ENCODE data around the gene COA7.
"Not testable (repeated sequence)": the region's sequence is repeated elsewhere in the genome, so short reads cannot be mapped to it uniquely, and the experiment has no call there.

COA7 gene

DNA sequence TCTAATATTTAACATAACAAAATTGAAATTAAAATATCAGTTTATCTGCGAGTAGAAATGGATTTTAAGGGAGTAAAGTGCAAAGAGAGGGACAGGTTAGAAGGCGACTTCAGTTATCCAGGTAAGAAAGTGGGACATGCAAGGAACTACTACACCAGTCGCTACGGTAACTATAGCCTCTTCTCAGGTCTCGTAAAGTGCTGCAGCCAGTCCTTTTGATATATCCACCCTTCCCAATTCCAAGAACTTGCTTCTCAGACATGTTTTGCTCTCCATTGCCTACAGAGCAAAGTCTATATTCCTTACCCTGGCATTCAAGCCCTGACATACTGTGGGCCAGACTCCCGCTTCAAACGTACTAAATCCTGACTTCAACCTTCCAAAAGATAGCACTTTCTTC lies 2.5 kb downstream of the COA7 start:
- no peaks in the 10 kb centered on the region for H3K9me3 ChIP-seq (ENCODE audit: control insufficient read depth, low read length)
- H3K9ac ChIP-seq (ENCODE audit: low read length): no peak overlapping the region
- H3K27me3 ChIP-seq (replicated peaks; ENCODE audit: control insufficient read depth, insufficient read depth, low read length): no peaks in the 10 kb centered on the region
- peaks cover 21% of the 10 kb centered on the region for H3K36me3 ChIP-seq (ENCODE audit: control insufficient read depth, insufficient read depth, low read length, severe bottlenecking)
- H3K4me3 ChIP-seq (ENCODE audit: low read length): no peak overlapping the region
- H3K4me1 ChIP-seq (ENCODE audit: control insufficient read depth, insufficient read depth, low read length): peaks cover 16% of the 10 kb centered on the region
- no peak for DNase-seq (ENCODE audit: low read depth)

DNA sequence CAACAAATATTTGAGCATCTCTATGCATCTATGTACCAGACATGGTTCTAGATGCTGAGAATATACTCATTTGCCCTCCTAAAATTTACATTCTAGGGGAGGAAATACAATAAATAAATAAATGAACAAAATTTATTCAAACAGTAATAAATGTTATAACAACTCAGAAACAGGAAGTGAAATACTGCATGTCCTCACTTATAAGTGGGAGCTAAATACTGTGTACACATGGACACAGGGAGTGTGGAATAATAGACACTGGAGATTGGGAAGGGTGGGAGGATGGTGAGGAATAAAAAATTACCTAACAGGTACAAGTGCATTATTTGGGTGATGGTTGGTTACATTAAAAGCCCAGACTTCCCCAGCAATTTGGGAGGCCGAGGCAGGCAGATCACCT lies 4.3 kb downstream of the COA7 start:
- peaks cover 33% of the 10 kb centered on the region for H3K36me3 ChIP-seq (ENCODE audit: control insufficient read depth, insufficient read depth, low read length, severe bottlenecking)
- H3K27me3 ChIP-seq (replicated peaks; ENCODE audit: control insufficient read depth, insufficient read depth, low read length): no peaks in the 10 kb centered on the region
- DNase-seq (ENCODE audit: low read depth): no peak
- no peaks in the 10 kb centered on the region for H3K9me3 ChIP-seq (ENCODE audit: control insufficient read depth, low read length)
- H3K4me3 ChIP-seq (ENCODE audit: low read length): no peak overlapping the region
- H3K9ac ChIP-seq (ENCODE audit: low read length): no peak overlapping the region
- H3K4me1 ChIP-seq (ENCODE audit: control insufficient read depth, insufficient read depth, low read length): peaks cover 10% of the 10 kb centered on the region

DNA sequence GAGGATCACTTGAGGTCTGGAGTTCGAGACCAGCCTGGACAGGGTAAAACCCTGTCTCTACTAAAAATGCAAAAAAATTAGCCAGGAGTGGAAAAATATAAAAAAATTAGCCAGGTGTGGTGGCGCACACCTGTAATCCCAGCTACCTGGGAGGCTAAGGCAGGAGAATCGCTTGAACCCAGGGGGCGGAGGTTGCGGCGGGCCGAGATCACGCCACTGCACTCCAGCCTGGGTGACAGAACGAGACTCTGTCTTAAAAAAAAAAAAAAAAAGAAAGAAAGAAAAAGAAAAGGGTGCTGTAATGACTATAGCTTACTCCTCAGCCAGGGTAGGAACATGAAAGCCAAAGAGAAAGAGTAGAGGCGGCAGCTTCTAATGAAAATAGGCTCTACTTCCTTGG lies 4.8 kb downstream of the COA7 start:
- H3K27me3 ChIP-seq (replicated peaks; ENCODE audit: control insufficient read depth, insufficient read depth, low read length); DNase-seq (ENCODE audit: low read depth); H3K9me3 ChIP-seq (ENCODE audit: control insufficient read depth, low read length); H3K9ac ChIP-seq (ENCODE audit: low read length); H3K4me1 ChIP-seq (ENCODE audit: control insufficient read depth, insufficient read depth, low read length); H3K4me3 ChIP-seq (ENCODE audit: low read length): not testable (repeated sequence)
- H3K36me3 ChIP-seq (ENCODE audit: control insufficient read depth, insufficient read depth, low read length, severe bottlenecking): peaks cover 38% of the 10 kb centered on the region

DNA sequence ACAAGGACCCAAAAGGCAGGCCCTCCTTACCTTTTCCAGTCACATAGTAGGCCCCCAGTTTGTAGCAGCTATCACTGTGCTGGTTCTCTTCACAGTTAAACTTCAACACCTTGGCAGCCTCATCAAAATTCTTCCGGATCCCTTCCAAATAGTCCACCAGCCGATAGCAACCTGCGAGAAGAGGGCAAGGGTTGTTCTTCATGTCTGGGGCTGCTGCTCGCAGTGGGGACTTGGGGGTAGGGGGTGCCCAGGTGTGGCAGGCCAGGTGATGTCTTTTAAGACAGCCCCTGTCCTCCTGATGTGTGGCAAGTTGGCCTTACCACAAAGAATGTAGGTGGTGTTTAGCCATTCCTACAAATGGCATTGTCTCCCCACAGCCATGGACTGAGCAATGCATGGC lies 5.5 kb downstream of the COA7 start:
- peaks cover 44% of the 10 kb centered on the region for H3K36me3 ChIP-seq (ENCODE audit: control insufficient read depth, insufficient read depth, low read length, severe bottlenecking)
- H3K4me3 ChIP-seq (ENCODE audit: low read length): no peak overlapping the region
- H3K9me3 ChIP-seq (ENCODE audit: control insufficient read depth, low read length): no peaks in the 10 kb centered on the region
- no peak for DNase-seq (ENCODE audit: low read depth)
- no peak overlapping the region for H3K9ac ChIP-seq (ENCODE audit: low read length)
- H3K4me1 ChIP-seq (ENCODE audit: control insufficient read depth, insufficient read depth, low read length): peaks cover 5% of the 10 kb centered on the region
- H3K27me3 ChIP-seq (replicated peaks; ENCODE audit: control insufficient read depth, insufficient read depth, low read length): no peaks in the 10 kb centered on the region

DNA sequence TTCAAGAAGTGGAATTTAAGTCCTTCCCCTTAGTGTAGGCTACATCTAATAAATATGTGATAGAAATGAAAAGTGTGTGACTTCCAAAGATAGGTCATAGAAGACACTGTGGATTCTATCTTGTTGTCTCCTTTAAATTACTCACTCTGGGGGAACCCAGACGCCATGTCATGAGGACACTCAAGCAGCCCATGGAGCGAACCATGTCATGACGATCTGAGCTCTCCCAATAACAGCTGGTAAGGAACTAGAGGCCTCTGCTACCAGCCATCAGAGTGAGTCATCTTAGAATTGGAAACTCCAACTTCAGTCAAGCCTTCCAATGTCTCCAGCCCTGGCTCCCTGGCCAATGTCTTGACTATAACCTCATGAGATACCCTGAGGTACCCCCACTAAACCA lies 6.3 kb downstream of the COA7 start:
- H3K9ac ChIP-seq (ENCODE audit: low read length): no peak overlapping the region
- H3K4me3 ChIP-seq (ENCODE audit: low read length): no peak overlapping the region
- H3K4me1 ChIP-seq (ENCODE audit: control insufficient read depth, insufficient read depth, low read length): no peaks in the 10 kb centered on the region
- no peaks in the 10 kb centered on the region for H3K9me3 ChIP-seq (ENCODE audit: control insufficient read depth, low read length)
- H3K27me3 ChIP-seq (replicated peaks; ENCODE audit: control insufficient read depth, insufficient read depth, low read length): no peaks in the 10 kb centered on the region
- DNase-seq (ENCODE audit: low read depth): no peak
- H3K36me3 ChIP-seq (ENCODE audit: control insufficient read depth, insufficient read depth, low read length, severe bottlenecking): peaks cover 53% of the 10 kb centered on the region

DNA sequence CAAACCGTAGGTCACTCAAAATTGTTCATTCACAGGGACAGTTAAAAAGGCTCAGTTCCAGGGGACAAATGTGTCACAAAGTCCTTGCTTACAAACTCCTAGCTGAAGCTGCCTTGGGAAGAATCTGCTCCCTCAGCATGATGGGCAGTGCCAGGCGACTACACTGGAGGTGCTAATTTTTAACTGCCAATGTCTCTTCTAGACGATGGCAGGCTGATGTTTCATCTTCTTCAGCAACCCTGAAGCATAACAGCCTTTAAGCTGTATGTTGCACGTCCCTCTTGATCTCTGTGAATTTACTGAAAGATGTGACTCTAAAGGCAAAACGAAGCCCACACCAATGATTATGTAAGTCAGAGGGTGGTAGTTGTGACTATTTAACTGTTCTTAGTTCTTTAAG lies 11.3 kb downstream of the COA7 start:
- H3K9me3 ChIP-seq (ENCODE audit: control insufficient read depth, low read length): no peaks in the 10 kb centered on the region
- H3K9ac ChIP-seq (ENCODE audit: low read length): no peak overlapping the region
- no peak for DNase-seq (ENCODE audit: low read depth)
- peaks cover 56% of the 10 kb centered on the region for H3K36me3 ChIP-seq (ENCODE audit: control insufficient read depth, insufficient read depth, low read length, severe bottlenecking)
- no peaks in the 10 kb centered on the region for H3K27me3 ChIP-seq (replicated peaks; ENCODE audit: control insufficient read depth, insufficient read depth, low read length)
- no peak overlapping the region for H3K4me3 ChIP-seq (ENCODE audit: low read length)
- H3K4me1 ChIP-seq (ENCODE audit: control insufficient read depth, insufficient read depth, low read length): no peaks in the 10 kb centered on the region

DNA sequence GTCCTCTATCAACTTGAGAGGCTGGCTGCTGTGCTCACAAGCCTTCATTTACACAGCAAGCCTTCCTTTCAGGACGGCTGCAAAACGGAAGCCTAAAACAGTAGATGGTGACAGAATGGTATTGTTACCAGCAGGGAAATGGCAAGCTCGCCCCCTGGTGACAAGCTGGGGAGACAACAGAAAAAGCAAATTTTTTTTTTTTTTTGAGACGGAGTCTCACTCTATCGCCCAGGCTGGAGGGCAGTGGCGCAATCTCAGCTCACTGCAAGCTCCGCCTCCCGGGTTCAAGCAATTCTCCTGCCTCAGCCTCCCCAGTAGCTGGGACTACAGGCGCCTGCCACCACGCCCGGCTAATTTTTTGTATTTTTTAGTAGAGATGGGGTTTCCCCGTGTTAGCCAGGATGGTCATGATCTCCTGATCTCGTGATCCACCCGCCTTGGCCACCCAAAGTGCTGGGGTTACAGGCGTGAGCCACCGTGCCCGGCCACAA lies 11.8 kb downstream of the COA7 start:
- peaks cover 53% of the 10 kb centered on the region for H3K36me3 ChIP-seq (ENCODE audit: control insufficient read depth, insufficient read depth, low read length, severe bottlenecking)
- H3K27me3 ChIP-seq (replicated peaks; ENCODE audit: control insufficient read depth, insufficient read depth, low read length); H3K4me1 ChIP-seq (ENCODE audit: control insufficient read depth, insufficient read depth, low read length); H3K9me3 ChIP-seq (ENCODE audit: control insufficient read depth, low read length); H3K9ac ChIP-seq (ENCODE audit: low read length); H3K4me3 ChIP-seq (ENCODE audit: low read length): not testable (repeated sequence)
- peak; percentile 86 for DNase-seq (ENCODE audit: low read depth)

DNA sequence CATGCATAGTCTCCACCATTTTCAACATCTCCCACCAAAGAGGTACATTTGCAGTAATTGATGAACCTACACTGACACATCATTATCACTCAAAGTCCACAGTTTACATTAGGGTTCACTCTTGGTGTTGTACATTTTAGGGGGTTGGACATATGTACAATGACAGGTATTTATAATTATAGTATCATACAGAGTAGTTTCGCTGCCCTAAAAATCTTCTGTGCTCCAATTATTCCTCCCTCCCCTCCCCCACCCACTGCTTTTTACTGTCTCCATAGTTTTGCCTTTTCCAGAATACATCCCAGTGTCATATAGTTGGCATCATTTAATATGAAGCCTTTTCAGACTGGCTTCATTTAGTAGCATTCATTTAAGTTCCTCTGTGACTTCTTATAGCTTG lies 13.6 kb downstream of the COA7 start:
- Histone ChIP-seq H3K9me3 (ENCODE audit: control insufficient read depth, low read length) (no peaks in the 10 kb centered on the region), H3K27me3 (replicated peaks; ENCODE audit: control insufficient read depth, insufficient read depth, low read length) (no peaks in the 10 kb centered on the region)

DNA sequence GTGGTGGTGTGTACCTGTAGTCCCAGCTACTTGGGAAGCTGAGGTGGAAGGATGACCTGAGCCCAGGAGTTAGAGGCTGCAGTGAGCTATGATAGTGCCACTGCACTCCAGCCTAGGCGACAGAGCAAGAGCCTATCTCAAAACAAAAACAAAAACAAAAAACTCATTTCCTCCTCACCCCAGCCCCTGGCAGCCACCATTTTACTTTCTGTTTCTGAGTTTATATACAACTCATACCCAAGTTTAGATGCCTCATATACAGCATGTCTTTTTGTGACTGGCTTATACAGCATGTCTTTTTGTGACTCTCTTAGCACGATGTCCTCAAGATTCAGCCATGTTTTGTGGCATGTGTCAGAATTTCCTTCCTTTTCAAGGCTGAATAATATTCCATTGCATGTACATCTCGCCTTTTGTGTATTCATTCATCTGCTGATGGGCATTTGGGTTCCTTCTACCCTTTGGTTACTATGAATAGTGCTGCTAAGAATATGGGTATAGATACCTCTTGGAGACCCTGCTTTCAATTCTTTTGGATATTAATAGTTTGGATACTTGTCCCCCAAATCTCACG lies 14.7 kb downstream of the COA7 start:
- H3K9ac ChIP-seq (ENCODE audit: low read length): no peak overlapping the region
- no peaks in the 10 kb centered on the region for H3K9me3 ChIP-seq (ENCODE audit: control insufficient read depth, low read length)
- no peaks in the 10 kb centered on the region for H3K4me1 ChIP-seq (ENCODE audit: control insufficient read depth, insufficient read depth, low read length)
- no peak overlapping the region for H3K4me3 ChIP-seq (ENCODE audit: low read length)
- no peak for DNase-seq (ENCODE audit: low read depth)
- H3K27me3 ChIP-seq (replicated peaks; ENCODE audit: control insufficient read depth, insufficient read depth, low read length): no peaks in the 10 kb centered on the region
- peaks cover 32% of the 10 kb centered on the region for H3K36me3 ChIP-seq (ENCODE audit: control insufficient read depth, insufficient read depth, low read length, severe bottlenecking)

More for the DNA sequence above, 13.6 kb downstream of the COA7 start:
- Histone ChIP-seq H3K36me3 (ENCODE audit: control insufficient read depth, insufficient read depth, low read length, severe bottlenecking) (peaks cover 41% of the 10 kb centered on the region), H3K9ac (ENCODE audit: low read length) (no peak overlapping the region), H3K4me3 (ENCODE audit: low read length) (no peak overlapping the region), H3K4me1 (ENCODE audit: control insufficient read depth, insufficient read depth, low read length) (no peaks in the 10 kb centered on the region)
- no peak for DNase-seq (ENCODE audit: low read depth)

DNA sequence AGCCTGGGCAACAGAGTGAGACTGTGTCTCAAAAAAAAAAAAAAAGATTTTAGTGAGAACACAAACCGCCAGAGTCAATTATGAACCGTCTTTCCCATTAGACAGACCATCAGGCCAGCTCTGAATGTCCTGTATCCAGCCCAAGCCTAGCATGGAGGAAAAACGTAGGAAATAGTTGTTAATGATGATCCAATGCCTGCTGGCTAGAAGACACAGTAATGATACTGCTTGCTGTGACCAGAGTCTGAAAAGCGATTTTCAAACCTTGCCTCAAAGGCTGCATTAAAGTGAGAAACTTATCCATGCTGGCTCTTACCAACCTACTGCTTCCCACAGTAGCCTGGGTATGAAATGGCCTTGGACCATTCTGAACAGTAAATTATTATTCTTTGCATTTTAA lies 17.0 kb downstream of the COA7 start:
- H3K4me1 ChIP-seq (ENCODE audit: control insufficient read depth, insufficient read depth, low read length): peaks cover 19% of the 10 kb centered on the region
- H3K4me3 ChIP-seq (ENCODE audit: low read length): no peak overlapping the region
- H3K27me3 ChIP-seq (replicated peaks; ENCODE audit: control insufficient read depth, insufficient read depth, low read length): no peaks in the 10 kb centered on the region
- H3K9ac ChIP-seq (ENCODE audit: low read length): no peak overlapping the region
- H3K9me3 ChIP-seq (ENCODE audit: control insufficient read depth, low read length): no peaks in the 10 kb centered on the region
- no peak for DNase-seq (ENCODE audit: low read depth)
- H3K36me3 ChIP-seq (ENCODE audit: control insufficient read depth, insufficient read depth, low read length, severe bottlenecking): peaks cover 14% of the 10 kb centered on the region

DNA sequence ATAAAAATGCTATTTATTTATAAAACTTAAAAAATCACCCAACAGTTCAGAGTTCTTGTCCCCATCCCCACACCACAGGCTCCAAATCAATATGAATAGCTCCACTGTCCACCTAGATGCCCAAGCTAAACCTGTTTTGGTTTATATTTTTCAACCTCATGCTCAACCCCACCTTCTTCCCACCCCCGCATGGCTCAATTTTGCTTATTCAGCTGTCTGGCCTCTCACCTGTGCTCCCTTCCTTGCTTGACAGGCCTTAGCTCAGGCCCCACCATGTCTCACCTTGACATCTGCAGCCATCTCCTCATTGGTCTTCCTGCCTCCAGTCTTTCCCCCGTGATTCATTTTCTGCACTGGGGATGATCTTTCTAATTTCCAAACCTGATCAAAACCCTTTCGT lies 17.8 kb downstream of the COA7 start:
- Histone ChIP-seq H3K36me3 (ENCODE audit: control insufficient read depth, insufficient read depth, low read length, severe bottlenecking) (peaks cover 10% of the 10 kb centered on the region), H3K9ac (ENCODE audit: low read length) (no peak overlapping the region), H3K9me3 (ENCODE audit: control insufficient read depth, low read length) (no peaks in the 10 kb centered on the region), H3K27me3 (replicated peaks; ENCODE audit: control insufficient read depth, insufficient read depth, low read length) (no peaks in the 10 kb centered on the region), H3K4me1 (ENCODE audit: control insufficient read depth, insufficient read depth, low read length) (peaks cover 20% of the 10 kb centered on the region), H3K4me3 (ENCODE audit: low read length) (no peak overlapping the region)
- DNase-seq (ENCODE audit: low read depth): no peak

DNA sequence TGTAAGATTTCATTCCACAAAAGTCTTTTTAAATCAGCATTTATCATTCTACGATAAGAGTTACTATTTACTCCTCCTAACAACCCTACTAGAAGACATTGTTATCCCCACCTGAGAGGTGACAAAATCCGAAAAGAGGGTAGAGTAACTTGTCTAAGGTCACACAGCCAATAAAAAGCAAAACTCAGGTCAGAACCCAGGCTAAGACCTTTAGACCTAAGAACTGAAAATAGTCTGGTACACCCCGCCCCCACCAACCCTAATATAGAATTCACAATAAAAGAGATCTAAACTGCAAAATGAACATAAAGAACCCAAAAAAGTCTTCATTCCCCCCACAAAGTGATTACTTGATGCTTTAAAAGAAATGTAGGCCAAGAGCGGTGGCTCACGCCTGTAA lies 18.6 kb downstream of the COA7 start:
- DNase-seq (ENCODE audit: low read depth): no peak

More for the DNA sequence above, 18.6 kb downstream of the COA7 start:
- Histone ChIP-seq H3K9me3 (ENCODE audit: control insufficient read depth, low read length) (no peaks in the 10 kb centered on the region), H3K27me3 (replicated peaks; ENCODE audit: control insufficient read depth, insufficient read depth, low read length) (no peaks in the 10 kb centered on the region), H3K4me3 (ENCODE audit: low read length) (no peak overlapping the region), H3K36me3 (ENCODE audit: control insufficient read depth, insufficient read depth, low read length, severe bottlenecking) (peaks cover 2% of the 10 kb centered on the region), H3K9ac (ENCODE audit: low read length) (no peak overlapping the region), H3K4me1 (ENCODE audit: control insufficient read depth, insufficient read depth, low read length) (peaks cover 20% of the 10 kb centered on the region)

Data from adipocyte (in vitro differentiated cells).